Sigmoid colon (tissue), 7 donors: ENCODE measurements around the gene YIPF2. TPM values are rescaled to one million over a fixed set of nuclear protein-coding genes. Genes with fewer than 3 reads are reported as not detected.

ENCODE experiments used
- DNase-seq: peaks from one replicate; pipeline ENCODE4 v3.0.0-alpha.2; 2019
- H3K27ac ChIP-seq, 4 donors: fragments of 200-600 bp; sonication (generic); one replicate each; pipeline ENCODE4 v1.5.1; 2016 to 2019; ENCODE audit warnings: mild to moderate bottlenecking in 1 of 4
- H3K27me3 ChIP-seq, 3 donors: fragments of 200-600 bp; sonication (generic); one replicate each; pipeline ENCODE4 v1.5.1; 2019; ENCODE audit warnings: mild to moderate bottlenecking in 1 of 3
- H3K36me3 ChIP-seq, 4 donors: fragments of 200-600 bp; sonication (generic); one replicate each; pipeline ENCODE4 v1.5.1; 2016 to 2019
- H3K4me1 ChIP-seq, 4 donors: fragments of 200-600 bp; sonication (generic); one replicate each; pipeline ENCODE4 v1.5.1; 2017 to 2019
- H3K4me3 ChIP-seq, 4 donors: fragments of 200-600 bp; sonication (generic); one replicate each; pipeline ENCODE4 v1.5.1; 2017 to 2019; ENCODE audit warnings: mild to moderate bottlenecking in 2 of 4, moderate library complexity in 1 of 4
- H3K9me3 ChIP-seq, 4 donors: fragments of 200-600 bp in 3 of 4; sonication (generic) in 3 of 4; one replicate each; pipeline versions ENCODE4 v1.5.1 to v1.6.1; 2013 to 2019
- EP300 ChIP-seq, 4 donors: sonication (generic); formaldehyde crosslinking; IDR thresholded peaks; one replicate each; pipeline ENCODE4 v1.6.1; 2017; ENCODE audit warnings: antibody characterized with exemption in 4 of 4
- POLR2A ChIP-seq, 2 donors: fragments of 450-650 bp; IDR thresholded peaks; one replicate each; pipeline ENCODE4 v1.6.1; 2016; ENCODE audit warnings: antibody characterized with exemption in 2 of 2, mild to moderate bottlenecking in 2 of 2, moderate library complexity in 2 of 2
- POLR2AphosphoS5 ChIP-seq, 4 donors: sonication (generic); formaldehyde crosslinking; IDR thresholded peaks; one replicate each; pipeline ENCODE4 v1.6.1; 2017; ENCODE audit warnings: antibody characterized with exemption in 4 of 4
- WGBS, 2 donors: extraction: QIAGEN DNeasy Blood & Tissue Kit; methylation state at CpG; one replicate each; pipeline ENCODE4 v1.1.7; 2013; 5-methylcytosine and 5-hydroxymethylcytosine counted together
- intact Hi-C: fragments of 100-400 bp; cut with DNase I; formaldehyde crosslinking; loops from one replicate; pipeline ENCODE4 v1.15.1; 2023
- polyA plus RNA-seq, 3 donors: library from polyadenylated mRNA; stranded (reverse); fragments of 200-250 nt; gene quantifications; one replicate each; pipeline ENCODE4 v1.2.3, GENCODE V29; 2013
- total RNA-seq, 4 donors: library from RNA; depleted of rRNA; stranded (reverse); fragments of >200 nt; gene quantifications; one replicate each; pipeline ENCODE4 v1.1.0, GENCODE V29; 2016
- TF ChIP-seq, protein P1 (sequence below), 4 experiments: fragments of 450-650 bp in 3 of 4; fragments of 200-600 bp in 1 of 4; IDR thresholded peaks; one replicate each; pipeline ENCODE4 v1.5.1; 2016 to 2019; ENCODE audit warnings: antibody characterized with exemption in 4 of 4, mild to moderate bottlenecking in 3 of 4, moderate library complexity in 2 of 4
- donor health status: healthy with polysubstance abuse.
- donor health status: Bipolar disorder and iron deficiency.
- donor health status: healthy.

Gene YIPF2
- total and polyA plus RNA-seq, 7 donors: 19.4 to 61.3 (median 27.7) TPM

GRCh38 chr19:10892256-10892655, 36.2 kb downstream of the YIPF2 start:
- 38 to 75% methylated on average over 13 of the region's 13 CpGs for WGBS, 2 donors
- no peak for TF ChIP-seq POLR2AphosphoS5 (IDR thresholded peaks at IDR 0.05)
- TF ChIP-seq, protein P1, sequence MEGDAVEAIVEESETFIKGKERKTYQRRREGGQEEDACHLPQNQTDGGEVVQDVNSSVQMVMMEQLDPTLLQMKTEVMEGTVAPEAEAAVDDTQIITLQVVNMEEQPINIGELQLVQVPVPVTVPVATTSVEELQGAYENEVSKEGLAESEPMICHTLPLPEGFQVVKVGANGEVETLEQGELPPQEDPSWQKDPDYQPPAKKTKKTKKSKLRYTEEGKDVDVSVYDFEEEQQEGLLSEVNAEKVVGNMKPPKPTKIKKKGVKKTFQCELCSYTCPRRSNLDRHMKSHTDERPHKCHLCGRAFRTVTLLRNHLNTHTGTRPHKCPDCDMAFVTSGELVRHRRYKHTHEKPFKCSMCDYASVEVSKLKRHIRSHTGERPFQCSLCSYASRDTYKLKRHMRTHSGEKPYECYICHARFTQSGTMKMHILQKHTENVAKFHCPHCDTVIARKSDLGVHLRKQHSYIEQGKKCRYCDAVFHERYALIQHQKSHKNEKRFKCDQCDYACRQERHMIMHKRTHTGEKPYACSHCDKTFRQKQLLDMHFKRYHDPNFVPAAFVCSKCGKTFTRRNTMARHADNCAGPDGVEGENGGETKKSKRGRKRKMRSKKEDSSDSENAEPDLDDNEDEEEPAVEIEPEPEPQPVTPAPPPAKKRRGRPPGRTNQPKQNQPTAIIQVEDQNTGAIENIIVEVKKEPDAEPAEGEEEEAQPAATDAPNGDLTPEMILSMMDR (IDR thresholded peaks at IDR 0.05): no peak
- TF ChIP-seq POLR2A (IDR thresholded peaks at IDR 0.05): no peak
- TF ChIP-seq EP300 (IDR thresholded peaks at IDR 0.05): no peak
- Histone ChIP-seq H3K4me1 (peaks cover 0 to 76% (median 66%) of the 10 kb centered on the region in 4 donors), H3K27me3 (no peaks in the 10 kb centered on the region), H3K4me3 (no peak overlapping the region), H3K27ac (peak overlapping the region in 3 of 4 donors; percentile 55 to 69 (median 57)), H3K36me3 (no peaks in the 10 kb centered on the region), H3K9me3 (no peaks in the 10 kb centered on the region)
- intact Hi-C loops: no loop called here
- DNase-seq: no peak

DNA sequence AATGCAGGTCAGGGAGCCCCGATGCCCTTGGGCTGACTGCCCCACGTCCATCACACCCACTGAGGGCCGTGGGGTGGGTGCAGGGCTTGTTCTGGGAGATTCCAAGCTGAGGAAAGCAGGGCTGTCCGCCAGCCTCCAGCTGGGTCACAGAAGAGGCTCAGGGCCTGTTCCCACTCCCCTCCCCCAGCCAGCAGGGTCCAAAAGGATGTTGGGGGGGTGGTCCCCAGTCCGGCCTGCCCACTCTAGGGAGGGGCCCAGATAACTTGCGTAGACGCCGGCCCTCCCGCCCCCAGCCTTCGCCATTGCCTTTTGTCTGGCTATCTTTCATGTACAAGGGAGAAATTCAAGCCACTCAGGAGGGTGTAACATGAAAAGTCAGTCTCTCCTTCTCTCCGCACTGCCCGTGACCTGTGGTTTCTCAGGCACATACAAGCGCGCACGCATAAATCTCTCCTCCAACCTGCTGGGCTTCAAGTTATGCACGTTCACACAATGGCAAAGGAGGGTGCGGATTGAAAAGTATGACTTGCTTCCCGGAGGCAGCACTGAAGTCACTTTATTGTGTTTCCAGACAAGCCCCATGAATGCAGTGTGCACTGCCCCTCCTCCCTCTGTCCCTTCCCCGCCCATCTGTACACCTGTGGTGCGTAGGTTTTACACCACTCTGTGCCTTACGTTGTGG, 36.9 kb downstream of the YIPF2 start:
- DNase-seq: no peak
- intact Hi-C loops: no loop called here
- H3K4me1 ChIP-seq: peaks cover 0 to 76% (median 65%) of the 10 kb centered on the region in 4 donors
- H3K27ac ChIP-seq: peak overlapping the region in 3 of 4 donors; percentile 55 to 69 (median 57)
- H3K36me3 ChIP-seq: no peaks in the 10 kb centered on the region
- no peaks in the 10 kb centered on the region for H3K27me3 ChIP-seq
- WGBS, 2 donors: 20 to 61% methylated on average over 21 of the region's 21 CpGs
- TF ChIP-seq POLR2AphosphoS5 (IDR thresholded peaks at IDR 0.05) (peak in 1 of 4 donors; percentile 38), EP300 (IDR thresholded peaks at IDR 0.05) (no peak)
- no peaks in the 10 kb centered on the region for H3K9me3 ChIP-seq
- no peak overlapping the region for H3K4me3 ChIP-seq

DNA sequence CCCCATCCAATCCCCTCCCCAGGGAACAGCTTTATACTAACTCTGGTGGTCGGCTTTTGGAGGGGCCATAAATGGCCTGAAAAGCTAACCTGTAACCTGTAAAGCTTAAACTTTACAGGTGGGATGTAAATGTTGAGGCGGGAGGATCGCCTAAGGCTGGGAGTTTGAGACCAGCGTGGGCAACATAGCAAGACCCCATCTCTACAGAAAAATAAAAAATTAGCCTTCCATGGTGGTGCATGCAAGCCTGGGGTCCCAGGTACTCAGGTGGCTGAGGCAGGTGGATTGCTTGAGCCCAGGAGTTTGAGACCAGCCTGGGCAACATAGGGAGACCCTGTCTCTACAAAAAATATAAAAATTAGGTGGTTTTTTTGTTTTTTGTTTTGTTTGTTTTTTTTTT, 38.6 kb downstream of the YIPF2 start:
- no peak overlapping the region for H3K27ac ChIP-seq
- no peaks in the 10 kb centered on the region for H3K9me3 ChIP-seq
- no peak overlapping the region for H3K4me3 ChIP-seq
- intact Hi-C loops: no loop called here
- no peak for DNase-seq
- TF ChIP-seq EP300 (IDR thresholded peaks at IDR 0.05) (no peak), POLR2AphosphoS5 (IDR thresholded peaks at IDR 0.05) (no peak), POLR2A (IDR thresholded peaks at IDR 0.05) (no peak)
- TF ChIP-seq, protein P1 (IDR thresholded peaks at IDR 0.05): no peak
- WGBS, 2 donors: 94% methylated on average over 4 of the region's 4 CpGs
- peaks cover 0 to 73% (median 66%) of the 10 kb centered on the region in 4 donors for H3K4me1 ChIP-seq
- no peaks in the 10 kb centered on the region for H3K36me3 ChIP-seq
- H3K27me3 ChIP-seq: no peaks in the 10 kb centered on the region

- no peak for DNase-seq
- Histone ChIP-seq H3K9me3 (no peaks in the 10 kb centered on the region), H3K4me1 (peaks cover 0 to 74% (median 68%) of the 10 kb centered on the region in 4 donors), H3K27me3 (no peaks in the 10 kb centered on the region), H3K27ac (peak overlapping the region in 3 of 4 donors; percentile 15 to 78 (median 54)), H3K36me3 (no peaks in the 10 kb centered on the region), H3K4me3 (no peak overlapping the region)
- WGBS, 2 donors: 40 to 57% methylated on average over 13 of the region's 13 CpGs
- intact Hi-C loops: no loop called here
- no peak for TF ChIP-seq EP300 (IDR thresholded peaks at IDR 0.05)
- TF ChIP-seq, protein P1 (IDR thresholded peaks at IDR 0.05): no peak
- TF ChIP-seq POLR2AphosphoS5 (IDR thresholded peaks at IDR 0.05): no peak
- no peak for TF ChIP-seq POLR2A (IDR thresholded peaks at IDR 0.05)
These were observed 40.0 kb downstream of the YIPF2 start for GRCh38 chr19:10888421-10888866.

DNA sequence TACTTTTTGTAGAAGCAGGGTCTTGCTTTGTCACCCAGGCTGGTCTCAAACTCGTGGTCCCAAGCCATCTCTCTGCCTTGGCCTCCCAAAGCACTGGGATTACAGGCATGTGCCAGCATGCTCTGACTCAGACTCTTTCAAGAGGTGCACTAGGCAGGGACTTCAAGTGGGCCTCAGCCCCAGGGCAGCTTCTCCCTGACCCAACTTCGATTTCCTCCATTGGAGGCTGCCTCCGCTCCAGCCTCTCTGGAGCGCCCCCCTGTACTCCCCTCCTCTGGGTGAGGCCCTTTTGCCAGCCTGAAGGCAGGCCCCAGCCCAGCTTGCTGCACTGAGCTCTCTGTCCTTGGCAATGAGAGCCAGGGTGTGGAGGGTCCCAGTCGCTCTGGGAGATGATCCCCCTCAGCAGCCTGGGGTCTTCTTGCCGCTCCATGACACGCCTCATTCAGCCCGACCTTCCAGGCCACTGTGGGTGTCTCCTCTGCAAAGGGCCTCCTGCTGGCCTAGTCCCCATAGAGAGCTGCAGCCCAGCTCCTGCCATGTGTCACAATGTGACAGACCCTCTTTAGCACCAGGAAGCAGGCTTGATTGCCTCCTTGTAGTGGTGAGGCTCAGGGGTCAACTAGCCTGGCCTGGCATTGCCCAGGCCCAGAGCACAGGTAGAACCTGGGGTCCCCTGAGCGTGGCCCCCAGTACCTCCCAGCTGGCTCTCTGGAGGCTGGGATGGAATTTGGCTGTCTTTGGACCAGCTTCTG, 40.6 kb downstream of the YIPF2 start:
- TF ChIP-seq POLR2A (IDR thresholded peaks at IDR 0.05): no peak
- no peak for TF ChIP-seq EP300 (IDR thresholded peaks at IDR 0.05)
- TF ChIP-seq, protein P1 (IDR thresholded peaks at IDR 0.05): no peak
- TF ChIP-seq POLR2AphosphoS5 (IDR thresholded peaks at IDR 0.05): no peak
- H3K36me3 ChIP-seq: no peaks in the 10 kb centered on the region
- no peaks in the 10 kb centered on the region for H3K9me3 ChIP-seq
- intact Hi-C loops: loop anchor here (2.0 kb wide), 1 partner anchor 15 kb away; no protein-coding TSS in a partner anchor
- H3K27me3 ChIP-seq: no peaks in the 10 kb centered on the region
- 81 to 88% methylated on average over 9 of the region's 9 CpGs for WGBS, 2 donors
- H3K4me1 ChIP-seq: peaks cover 0 to 77% (median 69%) of the 10 kb centered on the region in 4 donors
- DNase-seq: no peak
- peak overlapping the region in 3 of 4 donors; percentile 15 to 78 (median 54) for H3K27ac ChIP-seq
- H3K4me3 ChIP-seq: no peak overlapping the region
